OCI-LY3 (cell line): ENCODE results near the gene ADAM11.
"Not testable (repeated sequence)": the region's sequence is repeated elsewhere in the genome, so short reads cannot be mapped to it uniquely, and the experiment has no call there.

Experiments used
- H2AFZ ChIP-seq: fragments of 200-600, 300-600 bp; shearing (Covaris generic); 2 replicates; pipeline ENCODE4 v1.6.0; 2014; ENCODE audit warnings: antibody characterized with exemption, low read depth, low read length
- H3K27ac ChIP-seq: fragments of 200-600, 300-600 bp; sonication (generic); 2 replicates; pipeline ENCODE4 v1.5.1; 2014; ENCODE audit warnings: mild to moderate bottlenecking, low read length, moderate library complexity, mixed read lengths
- H3K27me3 ChIP-seq: fragments of 200-600, 300-600 bp; sonication (generic); 2 replicates; pipeline ENCODE4 v1.6.1; 2014; ENCODE audit warnings: low read depth, low read length, mixed read lengths
- H3K36me3 ChIP-seq: fragments of 200-600, 300-600 bp; sonication (generic); replicated peaks from 2 replicates; pipeline ENCODE3; 2014; ENCODE audit warnings: low read depth, low read length, mixed read lengths
- H3K4me1 ChIP-seq: fragments of 300-600, 200-600 bp; sonication (generic); 2 replicates; pipeline ENCODE4 v1.6.1; 2014; ENCODE audit warnings: low read length, mixed read lengths
- H3K4me2 ChIP-seq: fragments of 200-600, 300-600 bp; sonication (generic); 2 replicates; pipeline ENCODE4 v1.6.1; 2014; ENCODE audit warnings: low read length, mixed read lengths
- H3K4me3 ChIP-seq: fragments of 300-600, 200-600 bp; sonication (generic); 2 replicates; pipeline ENCODE4 v1.5.1; 2014; ENCODE audit warnings: antibody characterized with exemption, mild to moderate bottlenecking, low read length, moderate library complexity
- H3K79me2 ChIP-seq: fragments of 300-600, 200-600 bp; shearing (Covaris generic); 2 replicates; pipeline ENCODE4 v1.6.1; 2014; ENCODE audit warnings: mild to moderate bottlenecking, low read length, mixed read lengths
- H3K9ac ChIP-seq: fragments of 300-600, 200-600 bp; shearing (Covaris generic); 2 replicates; pipeline ENCODE4 v1.6.0; 2014; ENCODE audit warnings: mild to moderate bottlenecking, low read length, moderate library complexity
- H3K9me3 ChIP-seq: fragments of 200-600, 300-600 bp; shearing (Covaris generic); 2 replicates; pipeline ENCODE4 v1.6.1; 2014; ENCODE audit warnings: low read length, mixed read lengths; ENCODE audit not compliant: insufficient read depth
- H4K20me1 ChIP-seq: fragments of 200-600, 300-600 bp; sonication (generic); 2 replicates; pipeline ENCODE4 v1.6.1; 2016; ENCODE audit warnings: low read length, mixed read lengths; ENCODE audit not compliant: insufficient read depth
- CTCF ChIP-seq: fragments of 200-600, 300-600 bp; sonication (generic); IDR thresholded peaks from 2 replicates; pipeline ENCODE4 v1.5.1; 2014; ENCODE audit warnings: antibody characterized with exemption, low read length, low read depth
- EZH2phosphoT487 ChIP-seq: fragments of 200-600 bp; shearing (Covaris generic); IDR thresholded peaks from 2 replicates; pipeline ENCODE4 v1.6.1; 2018; ENCODE audit warnings: antibody characterized with exemption, mixed run types, low read depth

ADAM11 gene

GRCh38 chr17:44812263-44812662 lies 53.5 kb downstream of the ADAM11 start:
- Histone ChIP-seq H3K79me2 (peaks cover 74% of the 10 kb centered on the region), H3K4me2 (no peak overlapping the region), H3K4me3 (no peak overlapping the region), H3K27ac (no peak overlapping the region), H4K20me1 (peaks cover 4% of the 10 kb centered on the region; the same call in 1 of the 2 replicates), H3K4me1 (peaks cover 15% of the 10 kb centered on the region), H2AFZ (no peak overlapping the region), H3K36me3 (no peaks in the 10 kb centered on the region), H3K9ac (no peak overlapping the region), H3K27me3 (no peaks in the 10 kb centered on the region), H3K9me3 (no peaks in the 10 kb centered on the region)
- TF ChIP-seq EZH2phosphoT487 (no peak), CTCF (no peak)

- H4K20me1 ChIP-seq, H3K4me2 ChIP-seq, H3K36me3 ChIP-seq, H3K27ac ChIP-seq, H3K4me3 ChIP-seq, H3K9me3 ChIP-seq, H2AFZ ChIP-seq, H3K27me3 ChIP-seq, H3K4me1 ChIP-seq, H3K9ac ChIP-seq: not testable (repeated sequence)
- H3K79me2 ChIP-seq = peaks cover 90% of the 10 kb centered on the region
Observed at GRCh38 chr17:44818508-44818907, 59.7 kb downstream of the ADAM11 start.

- no peak overlapping the region for H3K4me3 ChIP-seq
- no peak overlapping the region for H2AFZ ChIP-seq
- no peaks in the 10 kb centered on the region for H3K27me3 ChIP-seq
- H3K36me3 ChIP-seq = peaks cover 3% of the 10 kb centered on the region
- peaks cover 13% of the 10 kb centered on the region for H4K20me1 ChIP-seq
- H3K79me2 ChIP-seq = peaks cover 91% of the 10 kb centered on the region
- H3K9me3 ChIP-seq = no peaks in the 10 kb centered on the region
- TF ChIP-seq CTCF (no peak), EZH2phosphoT487 (no peak)
- H3K4me1 ChIP-seq = no peaks in the 10 kb centered on the region
- no peak overlapping the region for H3K9ac ChIP-seq
- no peak overlapping the region for H3K27ac ChIP-seq
- no peak overlapping the region for H3K4me2 ChIP-seq
Observed at GRCh38 chr17:44820631-44821212, 61.9 kb downstream of the ADAM11 start.

GRCh38 chr17:44825236-44825635 lies 66.4 kb downstream of the ADAM11 start:
- H3K9me3 ChIP-seq, H3K9ac ChIP-seq, H3K4me1 ChIP-seq, H3K4me2 ChIP-seq, H3K36me3 ChIP-seq, H2AFZ ChIP-seq, H3K27ac ChIP-seq, H3K27me3 ChIP-seq, H3K4me3 ChIP-seq: not testable (repeated sequence)
- peaks cover 92% of the 10 kb centered on the region for H3K79me2 ChIP-seq
- peaks cover 26% of the 10 kb centered on the region for H4K20me1 ChIP-seq

GRCh38 chr17:44826123-44826790 lies 67.5 kb downstream of the ADAM11 start:
- Histone ChIP-seq H3K4me3 (no peak overlapping the region), H4K20me1 (peaks cover 21% of the 10 kb centered on the region)

More at GRCh38 chr17:44826123-44826790, 67.5 kb downstream of the ADAM11 start:
- Histone ChIP-seq H3K79me2 (peaks cover 82% of the 10 kb centered on the region), H3K27ac (no peak overlapping the region), H2AFZ (no peak overlapping the region), H3K27me3 (0 out of 2 replicates have a peak, but pooled peaks cover 3% of the 10 kb centered on the region), H3K9me3 (no peaks in the 10 kb centered on the region), H3K9ac (no peak overlapping the region), H3K36me3 (no peaks in the 10 kb centered on the region), H3K4me1 (peaks cover 11% of the 10 kb centered on the region), H3K4me2 (no peak overlapping the region)
- TF ChIP-seq EZH2phosphoT487 (no peak), CTCF (no peak)
